Ammon's horn (tissue), 1 donor: Measurements from ENCODE around the gene PXDC1.
"Not testable (repeated sequence)": the region's sequence is repeated elsewhere in the genome, so short reads cannot be mapped to it uniquely, and the experiment has no call there.

ENCODE experiments used
- DNase-seq: peaks from one replicate; pipeline ENCODE4 v3.0.0-alpha.2; 2016; ENCODE audit warnings: low spot score

The PXDC1 gene

GRCh38 chr6:3762359-3762758 is 10.8 kb upstream of the PXDC1 start:
- no peak for DNase-seq

- no peak for DNase-seq
Observed at GRCh38 chr6:3761989-3762270, 10.4 kb upstream of the PXDC1 start.

- no peak for DNase-seq
Observed at GRCh38 chr6:3759646-3760232, 8.2 kb upstream of the PXDC1 start.

- no peak for DNase-seq
Observed at GRCh38 chr6:3758842-3759144, 7.3 kb upstream of the PXDC1 start.

GRCh38 chr6:3757998-3758841 is 6.7 kb upstream of the PXDC1 start:
- DNase-seq: not testable (repeated sequence)

- DNase-seq: no peak
Observed at GRCh38 chr6:3757241-3757641, 5.7 kb upstream of the PXDC1 start.

- DNase-seq: no peak
Observed at GRCh38 chr6:3756546-3756945, 5.0 kb upstream of the PXDC1 start.

- no peak for DNase-seq
Observed at GRCh38 chr6:3755637-3756545, 4.4 kb upstream of the PXDC1 start.

GRCh38 chr6:3754776-3755175 is 3.3 kb upstream of the PXDC1 start:
- DNase-seq: no peak

- DNase-seq: not testable (repeated sequence)
Observed at GRCh38 chr6:3754032-3754725, 2.7 kb upstream of the PXDC1 start.

GRCh38 chr6:3753228-3753835 is 1.8 kb upstream of the PXDC1 start:
- no peak for DNase-seq

- DNase-seq: no peak
Observed at GRCh38 chr6:3752531-3753227, 1.2 kb upstream of the PXDC1 start.

GRCh38 chr6:3751730-3752530 is 417 bp upstream of the PXDC1 start:
- DNase-seq: peak; percentile 81

GRCh38 chr6:3750317-3751076 is 1.0 kb downstream of the PXDC1 start:
- peak; percentile 83 for DNase-seq

- DNase-seq: no peak
Observed at GRCh38 chr6:3749977-3750316, 1.6 kb downstream of the PXDC1 start.

- no peak for DNase-seq
Observed at GRCh38 chr6:3749067-3749841, 2.3 kb downstream of the PXDC1 start.

- peak; percentile 69 for DNase-seq
Observed at GRCh38 chr6:3748208-3749066, 3.1 kb downstream of the PXDC1 start.

GRCh38 chr6:3747100-3747737 is 4.3 kb downstream of the PXDC1 start:
- DNase-seq: no peak
